Vagina (tissue), 2 donors: ENCODE data around the gene RSPO4.

ENCODE experiments used
- CTCF ChIP-seq, 3 experiments: fragments of 450-650 bp in 2 of 3; fragments of 200-600 bp in 1 of 3; sonication (generic) in 1 of 3; IDR thresholded peaks; one replicate each; pipeline ENCODE4 v1.5.1; 2017 to 2019; ENCODE audit warnings: antibody characterized with exemption in 3 of 3, mild to moderate bottlenecking in 2 of 3, moderate library complexity in 2 of 3
- POLR2A ChIP-seq, 2 donors: fragments of 450-650 bp; IDR thresholded peaks; one replicate each; pipeline ENCODE4 v1.6.1; 2017; ENCODE audit warnings: antibody characterized with exemption in 2 of 2, mild to moderate bottlenecking in 2 of 2, moderate library complexity in 2 of 2

- no peak for TF ChIP-seq CTCF (IDR thresholded peaks at IDR 0.05)
- no peak for TF ChIP-seq POLR2A (IDR thresholded peaks at IDR 0.05)
Observed at GRCh38 chr20:944148-944547, 58.0 kb downstream of the RSPO4 start.
